NCI-H526 treated with DMSO at 0.1 percent for 48 hours (cell line): ENCODE measurements around the gene FBXO31.

ENCODE experiments used
- DNase-seq: peaks from one replicate; lab custom pipeline; 2025; lab: John Stamatoyannopoulos, UW

The FBXO31 gene

GRCh38 chr16:87309620-87310525 is 73.7 kb downstream of the FBXO31 start:
- DNase-seq, result no peak

- no peak for DNase-seq
Measured at GRCh38 chr16:87308826-87309225, 74.8 kb downstream of the FBXO31 start.

- no peak for DNase-seq
Measured at GRCh38 chr16:87306516-87306915, 77.1 kb downstream of the FBXO31 start.

- DNase-seq, result no peak
Measured at GRCh38 chr16:87305505-87306391, 77.8 kb downstream of the FBXO31 start.

- no peak for DNase-seq
Measured at GRCh38 chr16:87304951-87305350, 78.6 kb downstream of the FBXO31 start.

- no peak for DNase-seq
Measured at GRCh38 chr16:87303962-87304521, 79.5 kb downstream of the FBXO31 start.

GRCh38 chr16:87303431-87303930 is 80.1 kb downstream of the FBXO31 start:
- no peak for DNase-seq

GRCh38 chr16:87298857-87299465 is 84.6 kb downstream of the FBXO31 start:
- DNase-seq, result no peak

- DNase-seq, result no peak
Measured at GRCh38 chr16:87297918-87298631, 85.5 kb downstream of the FBXO31 start.

GRCh38 chr16:87297407-87297806 is 86.2 kb downstream of the FBXO31 start:
- no peak for DNase-seq

GRCh38 chr16:87295661-87296531 is 87.7 kb downstream of the FBXO31 start:
- DNase-seq, result no peak

GRCh38 chr16:87295259-87295658 is 88.3 kb downstream of the FBXO31 start:
- DNase-seq, result no peak

GRCh38 chr16:87293990-87294389 is 89.6 kb downstream of the FBXO31 start:
- no peak for DNase-seq

GRCh38 chr16:87291944-87292343 is 91.6 kb downstream of the FBXO31 start:
- no peak for DNase-seq

- DNase-seq, result no peak
Measured at GRCh38 chr16:87288753-87289362, 94.7 kb downstream of the FBXO31 start.

GRCh38 chr16:87286839-87287626 is 96.5 kb downstream of the FBXO31 start:
- no peak for DNase-seq

- no peak for DNase-seq
Measured at GRCh38 chr16:87284183-87284582, 99.4 kb downstream of the FBXO31 start.

- no peak for DNase-seq
Measured at GRCh38 chr16:87279094-87279658, 104.4 kb downstream of the FBXO31 start.
